Measurements from ENCODE around the gene ABI3BP.

- TF ChIP-seq CTCF (IDR thresholded peaks at IDR 0.05; ENCODE audit: insufficient read depth, low read length, poor library complexity, severe bottlenecking): no peak
- no peak for TF ChIP-seq EZH2phosphoT487 (conservative IDR thresholded peaks at IDR 0.05; ENCODE audit: low read length)
Observed at GRCh38 chr3:100877286-100877685, 115.9 kb downstream of the ABI3BP start.

Data from SU-DHL-6 (cell line).